Measurements from ENCODE around the gene FBXL16. TPM values are rescaled to one million over a fixed set of nuclear protein-coding genes. Genes with fewer than 3 reads are reported as not detected.

Gene FBXL16
- total and polyA plus RNA-seq, 2 donors (not counting 1 experiment from before 2014, with no cell fraction given) = 0.07 TPM; not detected in 1

GRCh38 chr16:666572-666971 is 39.0 kb downstream of the FBXL16 start:
- TF ChIP-seq EZH2 (IDR thresholded peaks at IDR 0.05; ENCODE audit: low read length, missing control alignments) (no peak), CTCF (conservative IDR thresholded peaks at IDR 0.05 in 1 of 2, IDR thresholded peaks at IDR 0.05 in 1 of 2; ENCODE audit: low read depth in 1 of 2, low read length in 2 of 2) (no peak)
- no peak for DNase-seq (ENCODE audit: low read depth in 2 of 2)
- no peak overlapping the region for H2AFZ ChIP-seq (ENCODE audit: low read length)
- H3K4me1 ChIP-seq (ENCODE audit: control insufficient read depth, extremely low read depth, insufficient read depth, low read length) = peaks cover 7% of the 10 kb centered on the region
- no peaks in the 10 kb centered on the region for H3K27me3 ChIP-seq (ENCODE audit: control insufficient read depth, insufficient read depth, low read length)
- no peaks in the 10 kb centered on the region for H4K20me1 ChIP-seq (ENCODE audit: control insufficient read depth, extremely low read depth, insufficient read depth, low read length)
- peaks cover 25% of the 10 kb centered on the region for H3K36me3 ChIP-seq (ENCODE audit: control insufficient read depth, insufficient read depth, low read length)
- H3K79me2 ChIP-seq (ENCODE audit: control insufficient read depth, insufficient read depth, low read length) = peaks cover 23% of the 10 kb centered on the region
- H3K4me2 ChIP-seq (ENCODE audit: extremely low read depth, insufficient read depth, low read length) = no peak overlapping the region
- H3K27ac ChIP-seq (ENCODE audit: insufficient read depth, low read length) = no peak overlapping the region
- no peaks in the 10 kb centered on the region for H3K9me3 ChIP-seq (ENCODE audit: control insufficient read depth, insufficient read depth, low read depth, low read length)
- H3K4me3 ChIP-seq (replicated peaks in 1 of 4; ENCODE audit: control extremely low read depth in 1 of 4, insufficient read depth in 1 of 4, low read depth in 3 of 4, low read length in 4 of 4) = no peak overlapping the region
- H3K9ac ChIP-seq (ENCODE audit: insufficient read depth, low read length) = no peak overlapping the region

GRCh38 chr16:662597-662996 is 43.0 kb downstream of the FBXL16 start:
- TF ChIP-seq CTCF (conservative IDR thresholded peaks at IDR 0.05 in 1 of 2, IDR thresholded peaks at IDR 0.05 in 1 of 2; ENCODE audit: low read depth in 1 of 2, low read length in 2 of 2) = no peak
- TF ChIP-seq EZH2 (IDR thresholded peaks at IDR 0.05; ENCODE audit: low read length, missing control alignments) = no peak
- H3K4me1 ChIP-seq (ENCODE audit: control insufficient read depth, extremely low read depth, insufficient read depth, low read length) = no peaks in the 10 kb centered on the region
- H3K9me3 ChIP-seq (ENCODE audit: control insufficient read depth, insufficient read depth, low read depth, low read length) = no peaks in the 10 kb centered on the region
- no peak overlapping the region for H3K4me3 ChIP-seq (replicated peaks in 1 of 4; ENCODE audit: control extremely low read depth in 1 of 4, insufficient read depth in 1 of 4, low read depth in 3 of 4, low read length in 4 of 4)
- no peak for DNase-seq (ENCODE audit: low read depth in 2 of 2)
- H3K79me2 ChIP-seq (ENCODE audit: control insufficient read depth, insufficient read depth, low read length) = no peaks in the 10 kb centered on the region
- H4K20me1 ChIP-seq (ENCODE audit: control insufficient read depth, extremely low read depth, insufficient read depth, low read length) = no peaks in the 10 kb centered on the region
- peaks cover 7% of the 10 kb centered on the region for H3K36me3 ChIP-seq (ENCODE audit: control insufficient read depth, insufficient read depth, low read length)
- no peak overlapping the region for H3K27ac ChIP-seq (ENCODE audit: insufficient read depth, low read length)
- H3K4me2 ChIP-seq (ENCODE audit: extremely low read depth, insufficient read depth, low read length) = no peak overlapping the region
- H3K27me3 ChIP-seq (ENCODE audit: control insufficient read depth, insufficient read depth, low read length) = no peaks in the 10 kb centered on the region
- H2AFZ ChIP-seq (ENCODE audit: low read length) = no peak overlapping the region
- H3K9ac ChIP-seq (ENCODE audit: insufficient read depth, low read length) = no peak overlapping the region

GRCh38 chr16:662095-662494 is 43.5 kb downstream of the FBXL16 start:
- H3K9me3 ChIP-seq (ENCODE audit: control insufficient read depth, insufficient read depth, low read depth, low read length) = no peaks in the 10 kb centered on the region
- no peaks in the 10 kb centered on the region for H3K27me3 ChIP-seq (ENCODE audit: control insufficient read depth, insufficient read depth, low read length)
- no peaks in the 10 kb centered on the region for H3K79me2 ChIP-seq (ENCODE audit: control insufficient read depth, insufficient read depth, low read length)
- no peak overlapping the region for H3K27ac ChIP-seq (ENCODE audit: insufficient read depth, low read length)
- no peak overlapping the region for H3K9ac ChIP-seq (ENCODE audit: insufficient read depth, low read length)
- no peak overlapping the region for H3K4me2 ChIP-seq (ENCODE audit: extremely low read depth, insufficient read depth, low read length)
- no peak for TF ChIP-seq EZH2 (IDR thresholded peaks at IDR 0.05; ENCODE audit: low read length, missing control alignments)
- no peak for TF ChIP-seq CTCF (conservative IDR thresholded peaks at IDR 0.05 in 1 of 2, IDR thresholded peaks at IDR 0.05 in 1 of 2; ENCODE audit: low read depth in 1 of 2, low read length in 2 of 2)
- H3K4me3 ChIP-seq (replicated peaks in 1 of 4; ENCODE audit: control extremely low read depth in 1 of 4, insufficient read depth in 1 of 4, low read depth in 3 of 4, low read length in 4 of 4) = no peak overlapping the region
- DNase-seq (ENCODE audit: low read depth in 2 of 2) = no peak
- peaks cover 9% of the 10 kb centered on the region for H3K36me3 ChIP-seq (ENCODE audit: control insufficient read depth, insufficient read depth, low read length)
- H3K4me1 ChIP-seq (ENCODE audit: control insufficient read depth, extremely low read depth, insufficient read depth, low read length) = no peaks in the 10 kb centered on the region
- H4K20me1 ChIP-seq (ENCODE audit: control insufficient read depth, extremely low read depth, insufficient read depth, low read length) = no peaks in the 10 kb centered on the region
- H2AFZ ChIP-seq (ENCODE audit: low read length) = no peak overlapping the region
